Spinal cord (tissue), 10 donors: ENCODE results near the gene FAM120A. TPM values are rescaled to one million over a fixed set of nuclear protein-coding genes. Genes with fewer than 3 reads are reported as not detected.
A peak's percentile ranks its signal among the peaks of the same experiment; 100 is the strongest.

Experiments used
- DNase-seq, 6 donors: peaks; one replicate each; pipeline versions ENCODE4 v3.0.0 to v3.0.0-alpha.2; 2013 to 2015; ENCODE audit warnings: low spot score in 6 of 6, low read depth in 4 of 6
- H3K27ac ChIP-seq: one replicate; pipeline ENCODE4 v1.5.1; 2013; ENCODE audit warnings: low read depth, low read length, control low read depth
- H3K27me3 ChIP-seq: one replicate; pipeline ENCODE4 v1.6.1; 2013; ENCODE audit warnings: low read length; ENCODE audit not compliant: control insufficient read depth, insufficient read depth
- H3K36me3 ChIP-seq: one replicate; pipeline ENCODE4 v1.6.1; 2013; ENCODE audit warnings: low read length; ENCODE audit not compliant: control insufficient read depth, insufficient read depth
- H3K4me1 ChIP-seq: one replicate; pipeline ENCODE4 v1.6.1; 2013; ENCODE audit warnings: low read length; ENCODE audit not compliant: control insufficient read depth, insufficient read depth
- H3K4me3 ChIP-seq: one replicate; pipeline ENCODE4 v1.5.1; 2013; ENCODE audit warnings: low read depth, low read length, control low read depth
- H3K9me3 ChIP-seq: one replicate; pipeline ENCODE4 v1.6.1; 2013; ENCODE audit warnings: low read length; ENCODE audit not compliant: control insufficient read depth, insufficient read depth
- WGBS: methylation state at CpG from one replicate; pipeline ENCODE4 v1.1.5; 2013; ENCODE audit warnings: missing lambda C conversion rate; ENCODE audit not compliant: insufficient coverage; 5-methylcytosine and 5-hydroxymethylcytosine counted together
- polyA plus RNA-seq, 2 donors: library from polyadenylated mRNA; unstranded; fragments of 120-200 nt; gene quantifications; one replicate each; pipeline ENCODE4 v1.2.1, GENCODE V29; 2013; ENCODE audit not compliant: insufficient read length in 2 of 2
- total RNA-seq, 2 donors: library from RNA; depleted of rRNA in 1 of 2; stranded (reverse); fragments of 120-200 nt in 1 of 2; fragments of >200 nt in 1 of 2; gene quantifications; one replicate each; pipeline versions ENCODE4 v1.2.3 to v1.2.4, GENCODE V29; 2013 to 2014
- donor health status: healthy.

The FAM120A gene
- total and polyA plus RNA-seq, 4 donors = 51.3 to 75.4 (median 63.4) TPM

DNA sequence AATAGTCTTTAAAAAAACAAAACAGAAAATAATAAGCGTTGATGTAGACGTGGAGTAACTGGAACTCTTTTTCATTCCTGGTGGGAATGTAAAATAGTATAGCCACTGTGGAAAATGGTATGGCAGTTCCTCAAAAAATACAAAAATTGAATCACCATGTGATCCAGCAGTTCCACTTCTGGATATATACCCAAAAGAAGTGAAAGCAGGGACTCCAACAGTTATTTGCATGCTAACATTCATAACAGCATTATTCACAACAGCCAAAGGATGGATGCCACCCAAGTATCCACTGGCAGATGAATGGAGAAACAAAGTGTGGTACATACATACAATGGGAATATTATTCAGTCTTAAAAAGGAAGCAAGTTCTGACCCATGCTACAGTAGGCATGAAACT lies 120.7 kb downstream of the FAM120A start:
- H3K36me3 ChIP-seq = no peaks in the 10 kb centered on the region
- no peak overlapping the region for H3K4me3 ChIP-seq
- peaks cover 26% of the 10 kb centered on the region for H3K4me1 ChIP-seq
- peaks cover 2% of the 10 kb centered on the region for H3K9me3 ChIP-seq
- no peak for DNase-seq
- H3K27ac ChIP-seq = no peak overlapping the region
- no peaks in the 10 kb centered on the region for H3K27me3 ChIP-seq
- no CpG with 5 or more reads among the region's 2 CpGs for WGBS

DNA sequence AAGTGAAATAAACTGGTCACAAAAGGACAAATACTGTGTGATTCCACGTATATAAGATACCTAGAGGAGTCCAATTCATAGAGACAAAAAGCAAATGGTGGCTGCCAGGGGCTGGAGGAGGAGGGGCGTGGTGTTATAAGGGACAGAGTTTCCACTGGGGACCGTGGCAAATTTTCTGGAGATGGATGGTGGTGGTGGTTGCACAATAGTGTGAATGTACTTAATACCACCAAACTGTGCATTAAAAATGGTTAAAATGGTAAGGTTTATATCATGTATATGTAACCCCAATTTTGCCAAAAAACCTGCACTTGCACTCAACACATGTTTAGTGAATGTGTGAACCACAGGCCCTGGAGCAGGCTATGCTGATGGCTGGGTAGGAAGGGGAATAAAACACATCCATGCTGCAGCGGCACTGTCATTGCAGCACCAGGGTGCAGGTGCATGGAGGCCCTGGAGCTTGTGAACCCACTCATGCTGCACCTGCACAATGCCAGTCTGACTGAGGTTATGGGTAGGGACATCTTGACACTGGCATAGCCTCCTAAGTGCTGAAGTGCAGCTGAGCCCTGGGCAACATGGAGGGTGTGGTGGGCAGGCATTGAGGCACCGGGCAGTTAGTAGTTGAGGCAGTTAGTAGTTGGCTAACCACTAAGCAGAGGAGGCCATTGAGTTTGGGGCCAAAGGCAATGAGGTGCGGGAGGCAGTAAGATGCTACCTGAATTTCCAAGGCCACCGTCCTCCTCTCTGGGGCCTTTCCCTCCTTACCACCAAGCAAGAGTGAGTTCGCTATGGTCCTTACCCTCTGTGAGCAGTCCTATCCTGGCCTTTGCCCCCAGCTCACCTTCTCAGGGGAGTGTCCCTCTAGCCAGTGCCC lies 121.4 kb downstream of the FAM120A start:
- 90% methylated on average over 6 of the region's 8 CpGs for WGBS
- Histone ChIP-seq H3K9me3 (peaks cover 2% of the 10 kb centered on the region), H3K27ac (no peak overlapping the region), H3K4me1 (peaks cover 27% of the 10 kb centered on the region), H3K36me3 (no peaks in the 10 kb centered on the region), H3K27me3 (no peaks in the 10 kb centered on the region), H3K4me3 (no peak overlapping the region)
- no peak for DNase-seq

DNA sequence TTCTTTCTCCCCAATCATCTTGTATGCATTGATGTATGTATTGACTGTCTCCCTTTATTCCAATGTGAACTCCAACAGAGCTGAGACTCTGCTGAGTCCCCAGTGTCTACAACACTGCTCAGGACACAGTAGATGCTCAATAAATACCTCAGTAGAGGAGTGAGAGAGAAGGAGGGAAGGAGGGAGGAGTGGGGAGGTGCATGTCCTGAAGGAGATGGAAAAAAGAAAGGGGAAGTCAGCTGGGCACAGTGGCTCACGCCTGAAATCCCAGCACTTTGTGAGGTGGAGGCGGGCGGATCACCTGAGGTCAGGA lies 122.0 kb downstream of the FAM120A start:
- no peaks in the 10 kb centered on the region for H3K36me3 ChIP-seq
- peaks cover 32% of the 10 kb centered on the region for H3K4me1 ChIP-seq
- WGBS = 87% methylated on average over 3 of the region's 3 CpGs
- H3K27ac ChIP-seq = no peak overlapping the region
- peaks cover 2% of the 10 kb centered on the region for H3K9me3 ChIP-seq
- no peak overlapping the region for H3K4me3 ChIP-seq
- H3K27me3 ChIP-seq = no peaks in the 10 kb centered on the region
- no peak for DNase-seq

DNA sequence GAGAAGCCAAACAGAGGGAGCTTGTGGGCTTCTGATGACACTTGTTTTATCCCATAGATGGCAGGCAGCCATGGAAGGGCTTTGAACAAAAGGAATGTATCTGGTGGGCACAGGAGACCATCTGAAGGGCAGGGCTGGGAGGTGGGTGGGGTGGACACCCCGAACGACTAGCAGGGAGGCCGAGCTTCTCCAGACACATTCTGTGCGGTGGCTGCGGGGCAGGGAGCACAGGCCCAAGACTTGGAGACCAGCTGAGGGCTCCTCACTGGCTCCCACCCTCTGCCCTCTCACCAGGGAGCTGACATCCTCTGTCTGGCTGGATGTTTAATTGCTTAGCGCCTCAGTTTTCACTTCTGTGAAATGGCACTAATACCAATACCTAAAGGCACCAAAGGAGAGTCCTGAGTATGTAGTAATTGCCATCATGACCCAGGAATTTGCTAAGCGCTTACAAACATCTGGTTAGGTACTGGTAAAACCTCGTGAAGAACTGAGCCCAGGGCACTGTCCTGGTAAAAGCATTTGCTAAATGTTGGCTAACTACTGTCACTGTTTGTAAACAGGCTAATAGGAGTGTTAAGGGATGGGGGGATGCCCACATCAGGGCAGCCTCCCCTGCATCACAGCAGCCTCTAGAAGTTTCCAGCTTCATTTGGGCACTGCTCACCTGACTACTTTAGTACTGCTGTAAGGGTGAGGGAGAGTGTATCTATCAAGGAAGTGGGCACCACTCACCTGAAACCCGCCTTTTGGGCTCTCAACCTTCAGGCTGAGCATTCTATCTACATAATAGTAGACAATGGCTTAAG lies 122.8 kb downstream of the FAM120A start:
- H3K9me3 ChIP-seq = peaks cover 2% of the 10 kb centered on the region
- H3K4me1 ChIP-seq = peaks cover 34% of the 10 kb centered on the region
- no peaks in the 10 kb centered on the region for H3K27me3 ChIP-seq
- DNase-seq = no peak
- no peak overlapping the region for H3K27ac ChIP-seq
- no peaks in the 10 kb centered on the region for H3K36me3 ChIP-seq
- 69% methylated on average over 7 of the region's 9 CpGs for WGBS
- H3K4me3 ChIP-seq = no peak overlapping the region

- DNase-seq = peak in 1 of 6 donors; percentile 34
- peak overlapping the region; percentile 78 for H3K27ac ChIP-seq
- H3K9me3 ChIP-seq = peaks cover 2% of the 10 kb centered on the region
- 4% methylated on average over 28 of the region's 30 CpGs for WGBS
- H3K27me3 ChIP-seq = no peaks in the 10 kb centered on the region
- H3K4me3 ChIP-seq = peak overlapping the region; percentile 74
- peaks cover 42% of the 10 kb centered on the region for H3K4me1 ChIP-seq
- peaks cover 5% of the 10 kb centered on the region for H3K36me3 ChIP-seq
These were observed 123.7 kb downstream of the FAM120A start for GRCh38 chr9:93574900-93575795.

GRCh38 chr9:93575796-93576257 lies 124.3 kb downstream of the FAM120A start:
- WGBS = 0% methylated on average over 23 of the region's 26 CpGs
- peaks cover 2% of the 10 kb centered on the region for H3K9me3 ChIP-seq
- peaks cover 6% of the 10 kb centered on the region for H3K36me3 ChIP-seq

GRCh38 chr9:93576258-93577077 lies 125.0 kb downstream of the FAM120A start, which contains the start of gene PHF2:
Gene PHF2 (plus strand): TSS chr9:93576584. CDS start chr9:93576774, 190 bp downstream.
- Histone ChIP-seq H3K9me3 (no peaks in the 10 kb centered on the region), H3K4me3 (peak within 1 kb of the TSS; percentile 74), H3K27me3 (no peaks in the 10 kb centered on the region), H3K36me3 (peaks cover 6% of the 10 kb centered on the region), H3K4me1 (peaks cover 51% of the 10 kb centered on the region), H3K27ac (peak within 1 kb of the TSS; percentile 78)
- WGBS = under 1% methylated on average over 137 of the region's 140 CpGs
- peak in 2 of 6 donors; percentile 62 to 69 for DNase-seq

More at GRCh38 chr9:93575796-93576257, 124.3 kb downstream of the FAM120A start:
- DNase-seq = peak in 2 of 6 donors; percentile 59 to 64
- Histone ChIP-seq H3K4me1 (peaks cover 47% of the 10 kb centered on the region), H3K27ac (peak overlapping the region; percentile 78), H3K27me3 (no peaks in the 10 kb centered on the region), H3K4me3 (peak overlapping the region; percentile 74)

- WGBS = under 1% methylated on average over 66 of the region's 74 CpGs
- Histone ChIP-seq H3K9me3 (no peaks in the 10 kb centered on the region), H3K27me3 (no peaks in the 10 kb centered on the region), H3K4me1 (peaks cover 59% of the 10 kb centered on the region), H3K27ac (peak overlapping the region; percentile 57), H3K36me3 (peaks cover 6% of the 10 kb centered on the region), H3K4me3 (peak overlapping the region; percentile 48)
- peak in 2 of 6 donors; percentile 33 to 48 for DNase-seq
These were observed 125.8 kb downstream of the FAM120A start for GRCh38 chr9:93577078-93577974.
